K562 (cell line): Measurements from ENCODE around the gene UNKL. TPM values are rescaled to one million over a fixed set of nuclear protein-coding genes. Genes with fewer than 3 reads are reported as not detected.

Experiments
- C11orf30 ChIP-seq: fragments of 450-650 bp; IDR thresholded peaks from 2 replicates; pipeline ENCODE4 v1.6.1; 2016; ENCODE audit warnings: low read depth, mild to moderate bottlenecking
- CEBPB ChIP-seq: fragments of 450-650 bp; IDR thresholded peaks from 2 replicates; pipeline ENCODE4 v1.6.1; 2016; ENCODE audit warnings: missing genetic modification characterization, missing compliant biosample characterization
- FOS ChIP-seq: IDR thresholded peaks from 3 replicates; pipeline ENCODE4 v1.6.1; 2011; ENCODE audit not compliant: insufficient read length; ENCODE audit errors: extremely low read depth
- FOXM1 ChIP-seq, 2 experiments: fragments of 450-650 bp in 1 of 2; sonication (generic) in 1 of 2; formaldehyde crosslinking in 1 of 2; IDR thresholded peaks; 2 replicates each; pipeline versions ENCODE4 v1.6.1 to v1.9.0; 2017 to 2022; ENCODE audit warnings: low read depth in 2 of 2, mild to moderate bottlenecking in 2 of 2, missing genetic modification reagents in 1 of 2, moderate library complexity in 1 of 2
- MIER1 ChIP-seq: fragments of 450-650 bp; IDR thresholded peaks from 2 replicates; pipeline ENCODE4 v1.6.1; 2016; ENCODE audit warnings: antibody characterized with exemption, mild to moderate bottlenecking, low read depth
- polyA plus RNA-seq, 8 experiments: library from polyadenylated mRNA; depleted of rRNA in 4 of 8; stranded (reverse) in 5 of 8; unstranded in 3 of 8; fragments of >200 nt; fragmentation: Nextera tagmentation in 2 of 8; fragmentation: Illumina TruSeq in 1 of 8; extraction: Ambion mirVana in 2 of 8; extraction: Trizol in 1 of 8; gene quantifications; 2 replicates each; pipeline versions ENCODE4 v1.2.1 to v1.2.3, GENCODE V29; 2011 to 2014; ENCODE audit warnings: inconsistent platforms in 1 of 8, missing spikeins in 1 of 8
- total RNA-seq, 7 experiments: library from RNA; depleted of rRNA in 6 of 7; stranded (reverse); fragments of >200 nt in 6 of 7; fragmentation: Illumina TruSeq in 2 of 7; extraction: Trizol in 2 of 7; gene quantifications; 2 replicates each; pipeline versions ENCODE4 v1.2.1 to v1.2.3, GENCODE V29; 2011 to 2021; ENCODE audit warnings: low replicate concordance in 1 of 7
- TF ChIP-seq, protein P1 (sequence below): IDR thresholded peaks from 2 replicates; pipeline ENCODE4 v1.6.1; 2011; ENCODE audit warnings: borderline replicate concordance, low read depth, mild to moderate bottlenecking, moderate library complexity, low read length; ENCODE audit not compliant: insufficient read depth, poor library complexity, severe bottlenecking
- TF ChIP-seq, protein P2 (sequence below), 3 experiments: IDR thresholded peaks in 2 of 3; conservative IDR thresholded peaks in 1 of 3; 2 replicates each; pipeline ENCODE4 v1.5.1; 2011 to 2012; ENCODE audit warnings: low read length in 3 of 3, mild to moderate bottlenecking in 3 of 3, control low read depth in 2 of 3, improper control_type of control experiment in 1 of 3, inconsistent platforms in 1 of 3, low read depth in 1 of 3, mixed read lengths in 1 of 3, moderate library complexity in 1 of 3; ENCODE audit not compliant: insufficient read depth in 2 of 3
- TF ChIP-seq, protein P3 (sequence below), 2 experiments: fragments of 450-650 bp; formaldehyde crosslinking in 1 of 2; IDR thresholded peaks; 2 replicates each; pipeline versions ENCODE4 v1.4.0 to v1.6.1; 2014 to 2020; ENCODE audit warnings: mild to moderate bottlenecking in 2 of 2, borderline replicate concordance in 1 of 2, low read depth in 1 of 2
- TF ChIP-seq, protein P4 (sequence below), 3 experiments: fragments of 200-800 bp in 1 of 3; fragments of 250-450 bp in 1 of 3; fragments of 450-650 bp in 1 of 3; sonication (Bioruptor Pico) in 1 of 3; sonication (Bioruptor generic) in 1 of 3; formaldehyde crosslinking in 1 of 3; IDR thresholded peaks; 2 replicates each; pipeline versions ENCODE4 v1.6.1 to v1.8.0; 2016 to 2022; ENCODE audit warnings: mild to moderate bottlenecking in 2 of 3, missing genetic modification characterization in 2 of 3, missing compliant biosample characterization in 1 of 3, moderate library complexity in 1 of 3

UNKL gene
- total and polyA plus RNA-seq, 9 of the 15 experiments (the other 6 are each of a cell fraction or from before 2014, with no cell fraction given), result 0.37 to 30.2 (median 5.1) TPM

GRCh38 chr16:1363501-1364041 is 50.9 kb downstream of the UNKL start (continued):
- TF ChIP-seq, protein P1, sequence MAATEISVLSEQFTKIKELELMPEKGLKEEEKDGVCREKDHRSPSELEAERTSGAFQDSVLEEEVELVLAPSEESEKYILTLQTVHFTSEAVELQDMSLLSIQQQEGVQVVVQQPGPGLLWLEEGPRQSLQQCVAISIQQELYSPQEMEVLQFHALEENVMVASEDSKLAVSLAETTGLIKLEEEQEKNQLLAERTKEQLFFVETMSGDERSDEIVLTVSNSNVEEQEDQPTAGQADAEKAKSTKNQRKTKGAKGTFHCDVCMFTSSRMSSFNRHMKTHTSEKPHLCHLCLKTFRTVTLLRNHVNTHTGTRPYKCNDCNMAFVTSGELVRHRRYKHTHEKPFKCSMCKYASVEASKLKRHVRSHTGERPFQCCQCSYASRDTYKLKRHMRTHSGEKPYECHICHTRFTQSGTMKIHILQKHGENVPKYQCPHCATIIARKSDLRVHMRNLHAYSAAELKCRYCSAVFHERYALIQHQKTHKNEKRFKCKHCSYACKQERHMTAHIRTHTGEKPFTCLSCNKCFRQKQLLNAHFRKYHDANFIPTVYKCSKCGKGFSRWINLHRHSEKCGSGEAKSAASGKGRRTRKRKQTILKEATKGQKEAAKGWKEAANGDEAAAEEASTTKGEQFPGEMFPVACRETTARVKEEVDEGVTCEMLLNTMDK, result peak; percentile 59
- TF ChIP-seq MIER1, result no peak
- TF ChIP-seq, protein P2, sequence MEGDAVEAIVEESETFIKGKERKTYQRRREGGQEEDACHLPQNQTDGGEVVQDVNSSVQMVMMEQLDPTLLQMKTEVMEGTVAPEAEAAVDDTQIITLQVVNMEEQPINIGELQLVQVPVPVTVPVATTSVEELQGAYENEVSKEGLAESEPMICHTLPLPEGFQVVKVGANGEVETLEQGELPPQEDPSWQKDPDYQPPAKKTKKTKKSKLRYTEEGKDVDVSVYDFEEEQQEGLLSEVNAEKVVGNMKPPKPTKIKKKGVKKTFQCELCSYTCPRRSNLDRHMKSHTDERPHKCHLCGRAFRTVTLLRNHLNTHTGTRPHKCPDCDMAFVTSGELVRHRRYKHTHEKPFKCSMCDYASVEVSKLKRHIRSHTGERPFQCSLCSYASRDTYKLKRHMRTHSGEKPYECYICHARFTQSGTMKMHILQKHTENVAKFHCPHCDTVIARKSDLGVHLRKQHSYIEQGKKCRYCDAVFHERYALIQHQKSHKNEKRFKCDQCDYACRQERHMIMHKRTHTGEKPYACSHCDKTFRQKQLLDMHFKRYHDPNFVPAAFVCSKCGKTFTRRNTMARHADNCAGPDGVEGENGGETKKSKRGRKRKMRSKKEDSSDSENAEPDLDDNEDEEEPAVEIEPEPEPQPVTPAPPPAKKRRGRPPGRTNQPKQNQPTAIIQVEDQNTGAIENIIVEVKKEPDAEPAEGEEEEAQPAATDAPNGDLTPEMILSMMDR (IDR thresholded peaks at IDR 0.05 in 2 of 3, conservative IDR thresholded peaks at IDR 0.05 in 1 of 3; ENCODE audit: insufficient read depth in 2 of 3, low read depth in 1 of 3, low read length in 3 of 3), result peak; percentile 79 to 94 (median 91)
- TF ChIP-seq, protein P3, sequence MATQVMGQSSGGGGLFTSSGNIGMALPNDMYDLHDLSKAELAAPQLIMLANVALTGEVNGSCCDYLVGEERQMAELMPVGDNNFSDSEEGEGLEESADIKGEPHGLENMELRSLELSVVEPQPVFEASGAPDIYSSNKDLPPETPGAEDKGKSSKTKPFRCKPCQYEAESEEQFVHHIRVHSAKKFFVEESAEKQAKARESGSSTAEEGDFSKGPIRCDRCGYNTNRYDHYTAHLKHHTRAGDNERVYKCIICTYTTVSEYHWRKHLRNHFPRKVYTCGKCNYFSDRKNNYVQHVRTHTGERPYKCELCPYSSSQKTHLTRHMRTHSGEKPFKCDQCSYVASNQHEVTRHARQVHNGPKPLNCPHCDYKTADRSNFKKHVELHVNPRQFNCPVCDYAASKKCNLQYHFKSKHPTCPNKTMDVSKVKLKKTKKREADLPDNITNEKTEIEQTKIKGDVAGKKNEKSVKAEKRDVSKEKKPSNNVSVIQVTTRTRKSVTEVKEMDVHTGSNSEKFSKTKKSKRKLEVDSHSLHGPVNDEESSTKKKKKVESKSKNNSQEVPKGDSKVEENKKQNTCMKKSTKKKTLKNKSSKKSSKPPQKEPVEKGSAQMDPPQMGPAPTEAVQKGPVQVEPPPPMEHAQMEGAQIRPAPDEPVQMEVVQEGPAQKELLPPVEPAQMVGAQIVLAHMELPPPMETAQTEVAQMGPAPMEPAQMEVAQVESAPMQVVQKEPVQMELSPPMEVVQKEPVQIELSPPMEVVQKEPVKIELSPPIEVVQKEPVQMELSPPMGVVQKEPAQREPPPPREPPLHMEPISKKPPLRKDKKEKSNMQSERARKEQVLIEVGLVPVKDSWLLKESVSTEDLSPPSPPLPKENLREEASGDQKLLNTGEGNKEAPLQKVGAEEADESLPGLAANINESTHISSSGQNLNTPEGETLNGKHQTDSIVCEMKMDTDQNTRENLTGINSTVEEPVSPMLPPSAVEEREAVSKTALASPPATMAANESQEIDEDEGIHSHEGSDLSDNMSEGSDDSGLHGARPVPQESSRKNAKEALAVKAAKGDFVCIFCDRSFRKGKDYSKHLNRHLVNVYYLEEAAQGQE (IDR thresholded peaks at IDR 0.05; ENCODE audit: borderline replicate concordance), result peak; percentile 81
- TF ChIP-seq, protein P3 (CRISPR knock-in tag; IDR thresholded peaks at IDR 0.05; ENCODE audit: low read depth), result no peak
- no peak for TF ChIP-seq FOS
- TF ChIP-seq, protein P4, sequence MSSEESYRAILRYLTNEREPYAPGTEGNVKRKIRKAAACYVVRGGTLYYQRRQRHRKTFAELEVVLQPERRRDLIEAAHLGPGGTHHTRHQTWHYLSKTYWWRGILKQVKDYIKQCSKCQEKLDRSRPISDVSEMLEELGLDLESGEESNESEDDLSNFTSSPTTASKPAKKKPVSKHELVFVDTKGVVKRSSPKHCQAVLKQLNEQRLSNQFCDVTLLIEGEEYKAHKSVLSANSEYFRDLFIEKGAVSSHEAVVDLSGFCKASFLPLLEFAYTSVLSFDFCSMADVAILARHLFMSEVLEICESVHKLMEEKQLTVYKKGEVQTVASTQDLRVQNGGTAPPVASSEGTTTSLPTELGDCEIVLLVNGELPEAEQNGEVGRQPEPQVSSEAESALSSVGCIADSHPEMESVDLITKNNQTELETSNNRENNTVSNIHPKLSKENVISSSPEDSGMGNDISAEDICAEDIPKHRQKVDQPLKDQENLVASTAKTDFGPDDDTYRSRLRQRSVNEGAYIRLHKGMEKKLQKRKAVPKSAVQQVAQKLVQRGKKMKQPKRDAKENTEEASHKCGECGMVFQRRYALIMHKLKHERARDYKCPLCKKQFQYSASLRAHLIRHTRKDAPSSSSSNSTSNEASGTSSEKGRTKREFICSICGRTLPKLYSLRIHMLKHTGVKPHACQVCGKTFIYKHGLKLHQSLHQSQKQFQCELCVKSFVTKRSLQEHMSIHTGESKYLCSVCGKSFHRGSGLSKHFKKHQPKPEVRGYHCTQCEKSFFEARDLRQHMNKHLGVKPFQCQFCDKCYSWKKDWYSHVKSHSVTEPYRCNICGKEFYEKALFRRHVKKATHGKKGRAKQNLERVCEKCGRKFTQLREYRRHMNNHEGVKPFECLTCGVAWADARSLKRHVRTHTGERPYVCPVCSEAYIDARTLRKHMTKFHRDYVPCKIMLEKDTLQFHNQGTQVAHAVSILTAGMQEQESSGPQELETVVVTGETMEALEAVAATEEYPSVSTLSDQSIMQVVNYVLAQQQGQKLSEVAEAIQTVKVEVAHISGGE (CRISPR knock-in tag; IDR thresholded peaks at IDR 0.05), result no peak
- no peak for TF ChIP-seq C11orf30
- no peak for TF ChIP-seq FOXM1 (IDR thresholded peaks at IDR 0.05; ENCODE audit: low read depth)
- TF ChIP-seq FOXM1 (CRISPR knock-in tag; IDR thresholded peaks at IDR 0.05; ENCODE audit: low read depth), result no peak
- no peak for TF ChIP-seq CEBPB (tag)
